H1 (cell line): ENCODE measurements around the gene CDK12. TPM values are rescaled to one million over a fixed set of nuclear protein-coding genes. Genes with fewer than 3 reads are reported as not detected.

Experiments used
- CBX5 ChIP-seq: fragments of 300-800, 300-1000 bp; sonication (generic); IDR thresholded peaks from 2 replicates; pipeline ENCODE4 v1.7.1; 2016; ENCODE audit warnings: antibody characterized with exemption, low read length, low read depth
- CBX8 ChIP-seq: fragments of 300-800, 300-1000 bp; sonication (generic); IDR thresholded peaks from 2 replicates; pipeline ENCODE4 v1.7.1; 2016; ENCODE audit warnings: low read depth, low read length, borderline replicate concordance
- E2F6 ChIP-seq: IDR thresholded peaks from 2 replicates; pipeline ENCODE4 v1.6.1; 2012; ENCODE audit warnings: inconsistent platforms
- SIN3A ChIP-seq, 2 experiments: IDR thresholded peaks in 1 of 2; conservative IDR thresholded peaks in 1 of 2; 2 replicates each; pipeline ENCODE4 v1.6.1; 2011 to 2012; ENCODE audit warnings: low read length in 2 of 2, improper control_type of control experiment in 1 of 2, low read depth in 1 of 2, mild to moderate bottlenecking in 1 of 2
- polyA plus RNA-seq, 7 experiments: library from polyadenylated mRNA; depleted of rRNA in 3 of 7; stranded (reverse) in 5 of 7; unstranded in 2 of 7; fragments of >200 nt in 5 of 7; fragments of 200-250 nt in 2 of 7; gene quantifications; 1 replicate in 5 of 7; 2 replicates in 1 of 7; 4 replicates in 1 of 7; pipeline versions ENCODE4 v1.2.1 to v1.2.3, GENCODE V29; 2011 to 2013; ENCODE audit warnings: missing spikeins in 2 of 7, mixed read lengths in 2 of 7
- total RNA-seq: library from RNA; stranded (reverse); fragmentation: NEBNext Ultra II Directional; extraction: Animal tissue kit (Norgen Biotek cat#: 25700); gene quantifications from 2 replicates; pipeline ENCODE4 v1.2.1, GENCODE V29; 2021

CDK12 gene
- total and polyA plus RNA-seq, 2 of the 8 experiments (the other 6 are each of a cell fraction or from before 2014, with no cell fraction given) = 14.8 to 70.3 TPM

- no peak for TF ChIP-seq E2F6
- TF ChIP-seq CBX8 = no peak
- peak in 1 of 2 experiments; percentile 76; a peak in 2 of 4 replicates for TF ChIP-seq SIN3A (conservative IDR thresholded peaks at IDR 0.05 in 1 of 2, IDR thresholded peaks at IDR 0.05 in 1 of 2; ENCODE audit: low read depth in 1 of 2, low read length in 2 of 2)
- TF ChIP-seq CBX5 = no peak
These were observed at the start of gene CDK12 (continued) for GRCh38 chr17:39461113-39461925.
